A673 (cell line): Measurements from ENCODE around the gene XRCC4.

Experiments used
- EZH2 ChIP-seq: fragments of 200-600 bp; sonication (generic); IDR thresholded peaks from 2 replicates; pipeline ENCODE4 v1.6.1; 2017; ENCODE audit warnings: borderline replicate concordance, low read depth, mild to moderate bottlenecking, mixed read lengths, antibody characterized with exemption, low read length; ENCODE audit not compliant: poor library complexity, severe bottlenecking
- TF ChIP-seq, protein P1 (sequence below): fragments of 300-800, 200-600 bp; sonication (generic); conservative IDR thresholded peaks from 2 replicates; pipeline ENCODE4 v1.5.1; 2017; ENCODE audit warnings: low read depth, mild to moderate bottlenecking, antibody characterized with exemption, low read length, moderate library complexity, mixed read lengths

DNA sequence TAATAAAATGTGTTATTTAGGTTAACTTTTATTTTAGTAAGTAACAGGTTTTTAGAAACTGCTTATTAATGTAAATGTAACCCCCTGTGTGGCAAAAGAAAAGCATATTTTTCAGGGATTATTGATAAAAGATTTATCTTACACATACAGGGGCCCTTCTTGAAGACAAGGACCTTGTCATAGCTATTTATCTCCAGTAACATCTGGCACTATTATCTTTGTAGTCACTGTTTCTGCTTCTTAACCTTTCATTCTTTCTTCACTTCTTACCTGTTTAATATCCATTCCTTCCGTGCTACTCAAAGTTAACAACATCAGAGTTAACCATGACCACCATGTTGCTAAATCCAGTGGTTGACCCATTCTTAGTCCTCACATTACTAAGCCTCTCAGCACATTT, 276.4 kb downstream of the XRCC4 start:
- TF ChIP-seq, protein P1, sequence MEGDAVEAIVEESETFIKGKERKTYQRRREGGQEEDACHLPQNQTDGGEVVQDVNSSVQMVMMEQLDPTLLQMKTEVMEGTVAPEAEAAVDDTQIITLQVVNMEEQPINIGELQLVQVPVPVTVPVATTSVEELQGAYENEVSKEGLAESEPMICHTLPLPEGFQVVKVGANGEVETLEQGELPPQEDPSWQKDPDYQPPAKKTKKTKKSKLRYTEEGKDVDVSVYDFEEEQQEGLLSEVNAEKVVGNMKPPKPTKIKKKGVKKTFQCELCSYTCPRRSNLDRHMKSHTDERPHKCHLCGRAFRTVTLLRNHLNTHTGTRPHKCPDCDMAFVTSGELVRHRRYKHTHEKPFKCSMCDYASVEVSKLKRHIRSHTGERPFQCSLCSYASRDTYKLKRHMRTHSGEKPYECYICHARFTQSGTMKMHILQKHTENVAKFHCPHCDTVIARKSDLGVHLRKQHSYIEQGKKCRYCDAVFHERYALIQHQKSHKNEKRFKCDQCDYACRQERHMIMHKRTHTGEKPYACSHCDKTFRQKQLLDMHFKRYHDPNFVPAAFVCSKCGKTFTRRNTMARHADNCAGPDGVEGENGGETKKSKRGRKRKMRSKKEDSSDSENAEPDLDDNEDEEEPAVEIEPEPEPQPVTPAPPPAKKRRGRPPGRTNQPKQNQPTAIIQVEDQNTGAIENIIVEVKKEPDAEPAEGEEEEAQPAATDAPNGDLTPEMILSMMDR = no peak
- TF ChIP-seq EZH2 = no peak
